ENCODE measurements around the gene CFAP410.
"Not testable (repeated sequence)": the region's sequence is repeated elsewhere in the genome, so short reads cannot be mapped to it uniquely, and the experiment has no call there.

Gene CFAP410

GRCh38 chr21:44296916-44297315 is 42.3 kb downstream of the CFAP410 start:
- DNase-seq, result no peak

- no peak for DNase-seq
Observed at GRCh38 chr21:44296103-44296519, 43.1 kb downstream of the CFAP410 start.

GRCh38 chr21:44295646-44296045 is 43.5 kb downstream of the CFAP410 start:
- no peak for DNase-seq

- DNase-seq, result no peak
Observed at GRCh38 chr21:44295163-44295573, 44.0 kb downstream of the CFAP410 start.

- no peak for DNase-seq
Observed at GRCh38 chr21:44294391-44295162, 44.6 kb downstream of the CFAP410 start.

GRCh38 chr21:44293551-44294231 is 45.5 kb downstream of the CFAP410 start:
- no peak for DNase-seq

GRCh38 chr21:44292812-44293195 is 46.4 kb downstream of the CFAP410 start:
- DNase-seq, result no peak

GRCh38 chr21:44291936-44292811 is 47.0 kb downstream of the CFAP410 start:
- no peak for DNase-seq

GRCh38 chr21:44291078-44291935 is 47.9 kb downstream of the CFAP410 start:
- no peak for DNase-seq

GRCh38 chr21:44290327-44291077 is 48.7 kb downstream of the CFAP410 start:
- DNase-seq, result no peak

GRCh38 chr21:44289381-44290010 is 49.7 kb downstream of the CFAP410 start:
- no peak for DNase-seq

- DNase-seq, result no peak
Observed at GRCh38 chr21:44288251-44289110, 50.7 kb downstream of the CFAP410 start.

- DNase-seq, result no peak
Observed at GRCh38 chr21:44286716-44287632, 52.2 kb downstream of the CFAP410 start.

GRCh38 chr21:44286086-44286715 is 53.0 kb downstream of the CFAP410 start:
- DNase-seq, result no peak

GRCh38 chr21:44285138-44285992 is 53.8 kb downstream of the CFAP410 start, which contains the start of gene AIRE:
TSS of gene AIRE (plus strand) at chr21:44285876. CDS start at chr21:44286007, 131 bp downstream.
- no peak for DNase-seq

- DNase-seq, result no peak
Observed at GRCh38 chr21:44283948-44284347, 55.2 kb downstream of the CFAP410 start.

- not testable (repeated sequence) for DNase-seq
Observed at GRCh38 chr21:44283211-44283785, 55.9 kb downstream of the CFAP410 start.

Data from activated CD4-positive, alpha-beta T cell treated with anti-CD3 and anti-CD28 coated beads for 48 hours (primary cell).